HepG2 (cell line): Measurements from ENCODE around the gene ALG11. TPM values are rescaled to one million over a fixed set of nuclear protein-coding genes. Genes with fewer than 3 reads are reported as not detected.

Experiments used
- FOXP1 ChIP-seq, 2 experiments: fragments of 450-650 bp in 1 of 2; IDR thresholded peaks; 2 replicates each; pipeline ENCODE4 v1.6.1; 2017 to 2018; ENCODE audit warnings: antibody characterized with exemption in 1 of 2
- HHEX ChIP-seq: IDR thresholded peaks from 2 replicates; pipeline ENCODE4 v1.6.1; 2016; ENCODE audit warnings: control low read depth
- HOXA3 ChIP-seq: sonication (generic); formaldehyde crosslinking; IDR thresholded peaks from 2 replicates; pipeline ENCODE4 v1.5.0; 2020; ENCODE audit warnings: missing genetic modification reagents
- MED1 ChIP-seq: sonication (generic); formaldehyde crosslinking; IDR thresholded peaks from 2 replicates; pipeline ENCODE4 v1.4.0; 2020; ENCODE audit warnings: missing genetic modification reagents
- MIXL1 ChIP-seq: IDR thresholded peaks from 2 replicates; pipeline ENCODE4 v1.6.1; 2016
- MXD4 ChIP-seq: IDR thresholded peaks from 2 replicates; pipeline ENCODE4 v1.6.1; 2016; ENCODE audit warnings: mild to moderate bottlenecking, missing biosample characterization, missing genetic modification reagents
- RCOR2 ChIP-seq: IDR thresholded peaks from 2 replicates; pipeline ENCODE4 v1.6.1; 2016; ENCODE audit warnings: missing biosample characterization, missing genetic modification reagents
- REPIN1 ChIP-seq: sonication (generic); formaldehyde crosslinking; IDR thresholded peaks from 2 replicates; pipeline ENCODE4 v1.8.0; 2022; ENCODE audit warnings: missing genetic modification reagents, low read depth, mild to moderate bottlenecking, borderline replicate concordance
- RXRA ChIP-seq: sonication (generic); formaldehyde crosslinking; IDR thresholded peaks from 2 replicates; pipeline ENCODE4 v1.5.1; 2020; ENCODE audit warnings: missing genetic modification reagents
- SAP130 ChIP-seq: IDR thresholded peaks from 2 replicates; pipeline ENCODE4 v1.6.1; 2016; ENCODE audit warnings: low read depth
- SOX5 ChIP-seq: IDR thresholded peaks from 2 replicates; pipeline ENCODE4 v1.6.1; 2016; ENCODE audit warnings: borderline replicate concordance
- THAP11 ChIP-seq: IDR thresholded peaks from 2 replicates; pipeline ENCODE4 v1.6.1; 2016; ENCODE audit warnings: missing biosample characterization, missing genetic modification reagents
- ZBTB7A ChIP-seq: sonication (generic); formaldehyde crosslinking; IDR thresholded peaks from 2 replicates; pipeline ENCODE4 v1.8.0; 2022; ENCODE audit warnings: mild to moderate bottlenecking, missing genetic modification reagents
- ZHX1 ChIP-seq: sonication (generic); formaldehyde crosslinking; IDR thresholded peaks from 2 replicates; pipeline ENCODE4 v1.8.1; 2022; ENCODE audit warnings: low read depth, mild to moderate bottlenecking, missing genetic modification reagents
- ZNF337 ChIP-seq: sonication (generic); formaldehyde crosslinking; IDR thresholded peaks from 2 replicates; pipeline ENCODE4 v1.5.1; 2020; ENCODE audit warnings: missing genetic modification reagents, low read depth, mild to moderate bottlenecking, borderline replicate concordance
- ZNF577 ChIP-seq: sonication (generic); formaldehyde crosslinking; IDR thresholded peaks from 2 replicates; pipeline ENCODE4 v1.4.0; 2020; ENCODE audit warnings: mild to moderate bottlenecking, low read depth, missing genetic modification reagents, borderline replicate concordance
- polyA plus RNA-seq, 8 experiments: library from polyadenylated mRNA; depleted of rRNA in 3 of 8; stranded (reverse) in 7 of 8; unstranded in 1 of 8; fragments of >200 nt; fragmentation: Illumina TruSeq in 4 of 8; extraction: Trizol in 4 of 8; gene quantifications; 2 replicates each; pipeline versions ENCODE4 v1.2.1 to v1.2.3, GENCODE V29; 2011 to 2016; ENCODE audit warnings: low read depth in 4 of 8, missing spikeins in 1 of 8, mixed read lengths in 1 of 8; ENCODE audit not compliant: insufficient read depth in 1 of 8
- total RNA-seq, 5 experiments: library from RNA; depleted of rRNA; stranded (reverse); fragments of >200 nt; fragmentation: Illumina TruSeq; extraction: Trizol; gene quantifications; 2 replicates each; pipeline ENCODE4 v1.2.3, GENCODE V29; 2016; ENCODE audit warnings: low read depth in 1 of 5
- TF ChIP-seq, protein P1 (sequence below): sonication (generic); formaldehyde crosslinking; IDR thresholded peaks from 2 replicates; pipeline ENCODE4 v1.4.0; 2020; ENCODE audit warnings: missing genetic modification reagents
- TF ChIP-seq, protein P2 (sequence below): sonication (generic); formaldehyde crosslinking; IDR thresholded peaks from 2 replicates; pipeline ENCODE4 v1.4.0; 2020; ENCODE audit warnings: mild to moderate bottlenecking, missing genetic modification reagents
- TF ChIP-seq, protein P3 (sequence below): sonication (generic); formaldehyde crosslinking; IDR thresholded peaks from 2 replicates; pipeline ENCODE4 v1.5.1; 2020; ENCODE audit warnings: mild to moderate bottlenecking, missing genetic modification reagents, moderate library complexity

The ALG11 gene
- total and polyA plus RNA-seq, 2 of the 13 experiments (the other 11 are each of a cell fraction or from before 2014, with no cell fraction given): 14.7 to 27.9 TPM

DNA sequence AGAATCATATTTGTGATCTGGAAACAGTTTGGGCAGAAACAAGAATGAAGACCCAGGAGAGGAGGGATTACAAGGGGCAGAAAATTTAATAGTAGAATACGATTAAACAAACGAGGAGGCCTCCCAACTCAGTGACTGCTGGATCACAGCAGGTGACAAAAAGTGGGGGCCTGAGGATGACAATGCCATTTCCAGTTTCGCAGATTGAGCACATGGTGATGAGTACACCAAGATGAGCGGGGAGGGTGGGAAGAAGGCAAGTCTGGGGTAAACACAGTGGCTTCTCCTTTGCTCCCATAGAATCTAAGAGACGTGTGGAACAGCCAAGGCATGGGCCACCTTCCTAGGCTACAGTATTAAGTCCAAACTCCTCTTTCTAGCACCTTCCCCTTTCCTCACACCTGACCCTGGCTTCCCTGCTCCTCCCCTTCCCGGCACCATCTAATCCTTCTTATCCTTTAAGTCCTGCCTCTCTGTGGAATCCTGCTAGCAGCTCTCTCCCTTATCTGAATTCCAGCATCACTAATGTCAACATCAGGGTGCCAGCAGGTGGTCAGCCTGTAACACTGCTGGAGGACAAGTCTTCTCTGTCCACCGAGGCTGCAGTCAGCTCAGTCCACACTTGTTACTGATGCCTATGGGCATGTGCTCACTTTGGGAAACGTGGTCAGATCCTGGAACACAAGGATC is 14.4 kb upstream of the ALG11 start (continued):
- TF ChIP-seq, protein P1, sequence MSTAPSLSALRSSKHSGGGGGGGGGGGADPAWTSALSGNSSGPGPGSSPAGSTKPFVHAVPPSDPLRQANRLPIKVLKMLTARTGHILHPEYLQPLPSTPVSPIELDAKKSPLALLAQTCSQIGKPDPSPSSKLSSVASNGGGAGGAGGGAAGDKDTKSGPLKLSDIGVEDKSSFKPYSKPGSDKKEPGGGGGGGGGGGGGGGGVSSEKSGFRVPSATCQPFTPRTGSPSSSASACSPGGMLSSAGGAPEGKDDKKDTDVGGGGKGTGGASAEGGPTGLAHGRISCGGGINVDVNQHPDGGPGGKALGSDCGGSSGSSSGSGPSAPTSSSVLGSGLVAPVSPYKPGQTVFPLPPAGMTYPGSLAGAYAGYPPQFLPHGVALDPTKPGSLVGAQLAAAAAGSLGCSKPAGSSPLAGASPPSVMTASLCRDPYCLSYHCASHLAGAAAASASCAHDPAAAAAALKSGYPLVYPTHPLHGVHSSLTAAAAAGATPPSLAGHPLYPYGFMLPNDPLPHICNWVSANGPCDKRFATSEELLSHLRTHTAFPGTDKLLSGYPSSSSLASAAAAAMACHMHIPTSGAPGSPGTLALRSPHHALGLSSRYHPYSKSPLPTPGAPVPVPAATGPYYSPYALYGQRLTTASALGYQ (CRISPR knock-in tag): peak; percentile 63; the same call in 1 of the 2 replicates
- TF ChIP-seq ZBTB7A (0 out of 2 replicates have a peak, but pooled peaks have one; percentile 72), SOX5 (CRISPR knock-in tag) (peak; percentile 79), ZNF577 (CRISPR knock-in tag) (no peak), HOXA3 (CRISPR knock-in tag) (peak; percentile 69; the same call in 1 of the 2 replicates), ZHX1 (CRISPR knock-in tag) (peak; percentile 72; the same call in 1 of the 2 replicates), SAP130 (peak; percentile 88), MED1 (peak; percentile 78), RXRA (peak; percentile 79; the same call in 1 of the 2 replicates), FOXP1 (IDR thresholded peaks at IDR 0.05) (no peak; the same call in 1 of the 2 replicates), FOXP1 (CRISPR knock-in tag; IDR thresholded peaks at IDR 0.05) (peak; percentile 78), MIXL1 (CRISPR knock-in tag) (peak; percentile 53; the same call in 1 of the 2 replicates), REPIN1 (CRISPR knock-in tag) (peak; percentile 71; the same call in 1 of the 2 replicates), HHEX (0 out of 2 replicates have a peak, but pooled peaks have one; percentile 39), RCOR2 (CRISPR knock-in tag) (peak; percentile 75; the same call in 1 of the 2 replicates), ZNF337 (CRISPR knock-in tag) (0 out of 2 replicates have a peak, but pooled peaks have one; percentile 51), MXD4 (CRISPR knock-in tag) (peak; percentile 52; the same call in 1 of the 2 replicates), THAP11 (peak; percentile 44)
- TF ChIP-seq, protein P2, sequence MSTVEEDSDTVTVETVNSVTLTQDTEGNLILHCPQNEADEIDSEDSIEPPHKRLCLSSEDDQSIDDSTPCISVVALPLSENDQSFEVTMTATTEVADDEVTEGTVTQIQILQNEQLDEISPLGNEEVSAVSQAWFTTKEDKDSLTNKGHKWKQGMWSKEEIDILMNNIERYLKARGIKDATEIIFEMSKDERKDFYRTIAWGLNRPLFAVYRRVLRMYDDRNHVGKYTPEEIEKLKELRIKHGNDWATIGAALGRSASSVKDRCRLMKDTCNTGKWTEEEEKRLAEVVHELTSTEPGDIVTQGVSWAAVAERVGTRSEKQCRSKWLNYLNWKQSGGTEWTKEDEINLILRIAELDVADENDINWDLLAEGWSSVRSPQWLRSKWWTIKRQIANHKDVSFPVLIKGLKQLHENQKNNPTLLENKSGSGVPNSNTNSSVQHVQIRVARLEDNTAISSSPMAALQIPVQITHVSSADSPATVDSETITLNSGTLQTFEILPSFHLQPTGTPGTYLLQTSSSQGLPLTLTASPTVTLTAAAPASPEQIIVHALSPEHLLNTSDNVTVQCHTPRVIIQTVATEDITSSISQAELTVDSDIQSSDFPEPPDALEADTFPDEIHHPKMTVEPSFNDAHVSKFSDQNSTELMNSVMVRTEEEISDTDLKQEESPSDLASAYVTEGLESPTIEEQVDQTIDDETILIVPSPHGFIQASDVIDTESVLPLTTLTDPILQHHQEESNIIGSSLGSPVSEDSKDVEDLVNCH (CRISPR knock-in tag): no peak
- TF ChIP-seq, protein P3, sequence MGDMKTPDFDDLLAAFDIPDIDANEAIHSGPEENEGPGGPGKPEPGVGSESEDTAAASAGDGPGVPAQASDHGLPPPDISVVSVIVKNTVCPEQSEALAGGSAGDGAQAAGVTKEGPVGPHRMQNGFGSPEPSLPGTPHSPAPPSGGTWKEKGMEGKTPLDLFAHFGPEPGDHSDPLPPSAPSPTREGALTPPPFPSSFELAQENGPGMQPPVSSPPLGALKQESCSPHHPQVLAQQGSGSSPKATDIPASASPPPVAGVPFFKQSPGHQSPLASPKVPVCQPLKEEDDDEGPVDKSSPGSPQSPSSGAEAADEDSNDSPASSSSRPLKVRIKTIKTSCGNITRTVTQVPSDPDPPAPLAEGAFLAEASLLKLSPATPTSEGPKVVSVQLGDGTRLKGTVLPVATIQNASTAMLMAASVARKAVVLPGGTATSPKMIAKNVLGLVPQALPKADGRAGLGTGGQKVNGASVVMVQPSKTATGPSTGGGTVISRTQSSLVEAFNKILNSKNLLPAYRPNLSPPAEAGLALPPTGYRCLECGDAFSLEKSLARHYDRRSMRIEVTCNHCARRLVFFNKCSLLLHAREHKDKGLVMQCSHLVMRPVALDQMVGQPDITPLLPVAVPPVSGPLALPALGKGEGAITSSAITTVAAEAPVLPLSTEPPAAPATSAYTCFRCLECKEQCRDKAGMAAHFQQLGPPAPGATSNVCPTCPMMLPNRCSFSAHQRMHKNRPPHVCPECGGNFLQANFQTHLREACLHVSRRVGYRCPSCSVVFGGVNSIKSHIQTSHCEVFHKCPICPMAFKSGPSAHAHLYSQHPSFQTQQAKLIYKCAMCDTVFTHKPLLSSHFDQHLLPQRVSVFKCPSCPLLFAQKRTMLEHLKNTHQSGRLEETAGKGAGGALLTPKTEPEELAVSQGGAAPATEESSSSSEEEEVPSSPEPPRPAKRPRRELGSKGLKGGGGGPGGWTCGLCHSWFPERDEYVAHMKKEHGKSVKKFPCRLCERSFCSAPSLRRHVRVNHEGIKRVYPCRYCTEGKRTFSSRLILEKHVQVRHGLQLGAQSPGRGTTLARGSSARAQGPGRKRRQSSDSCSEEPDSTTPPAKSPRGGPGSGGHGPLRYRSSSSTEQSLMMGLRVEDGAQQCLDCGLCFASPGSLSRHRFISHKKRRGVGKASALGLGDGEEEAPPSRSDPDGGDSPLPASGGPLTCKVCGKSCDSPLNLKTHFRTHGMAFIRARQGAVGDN (CRISPR knock-in tag): no peak; the same call in 1 of the 2 replicates
